HepG2 (cell line): Measurements from ENCODE around the gene SPACDR. TPM values are rescaled to one million over a fixed set of nuclear protein-coding genes. Genes with fewer than 3 reads are reported as not detected.

Experiments
- ATF1 ChIP-seq: IDR thresholded peaks from 2 replicates; pipeline ENCODE4 v1.6.1; 2016; ENCODE audit warnings: mild to moderate bottlenecking, control low read depth
- CEBPB ChIP-seq: IDR thresholded peaks from 2 replicates; pipeline ENCODE4 v1.6.1; 2011; ENCODE audit warnings: low read depth, low read length, improper control_type of control experiment, borderline replicate concordance
- CENPX ChIP-seq: sonication (generic); formaldehyde crosslinking; IDR thresholded peaks from 2 replicates; pipeline ENCODE4 v1.9.0; 2021; ENCODE audit warnings: mild to moderate bottlenecking, missing genetic modification reagents, moderate library complexity
- FOXP1 ChIP-seq, 2 experiments: fragments of 450-650 bp in 1 of 2; IDR thresholded peaks; 2 replicates each; pipeline ENCODE4 v1.6.1; 2017 to 2018; ENCODE audit warnings: antibody characterized with exemption in 1 of 2
- HNRNPH1 ChIP-seq: fragments of 200-400 bp; formaldehyde crosslinking; optimal IDR thresholded peaks from 2 replicates; pipeline ENCODE3; 2017; ENCODE audit warnings: mild to moderate bottlenecking, low read depth, low read length
- KDM2A ChIP-seq: sonication (generic); formaldehyde crosslinking; IDR thresholded peaks from 2 replicates; pipeline ENCODE4 v1.4.0; 2020; ENCODE audit warnings: low read depth, missing genetic modification reagents, borderline replicate concordance
- PHF20 ChIP-seq: sonication (generic); formaldehyde crosslinking; IDR thresholded peaks from 2 replicates; pipeline ENCODE4 v1.5.0; 2020; ENCODE audit warnings: mild to moderate bottlenecking, missing genetic modification reagents
- PLRG1 ChIP-seq: fragments of 450-650 bp; conservative IDR thresholded peaks from 2 replicates; pipeline ENCODE4 v1.6.1; 2016
- TBX3 ChIP-seq: fragments of 450-650 bp; IDR thresholded peaks from 2 replicates; pipeline ENCODE4 v1.6.1; 2017; ENCODE audit warnings: antibody characterized with exemption, mild to moderate bottlenecking, inconsistent platforms, borderline replicate concordance
- ZBTB21 ChIP-seq: sonication (generic); formaldehyde crosslinking; IDR thresholded peaks from 2 replicates; pipeline ENCODE4 v1.4.0; 2020; ENCODE audit warnings: missing genetic modification reagents
- ZC3H4 ChIP-seq: sonication (generic); formaldehyde crosslinking; IDR thresholded peaks from 2 replicates; pipeline ENCODE4 v1.4.0; 2020; ENCODE audit warnings: missing genetic modification reagents, borderline replicate concordance
- ZFX ChIP-seq: sonication (generic); formaldehyde crosslinking; IDR thresholded peaks from 2 replicates; pipeline ENCODE4 v1.4.0; 2020; ENCODE audit warnings: mild to moderate bottlenecking, low read depth, missing genetic modification reagents, moderate library complexity
- ZMYM2 ChIP-seq: sonication (generic); formaldehyde crosslinking; IDR thresholded peaks from 2 replicates; pipeline ENCODE4 v1.8.0; 2022; ENCODE audit warnings: mild to moderate bottlenecking, missing genetic modification reagents
- ZNF121 ChIP-seq: sonication (generic); formaldehyde crosslinking; IDR thresholded peaks from 2 replicates; pipeline ENCODE4 v1.5.0; 2020; ENCODE audit warnings: mild to moderate bottlenecking, missing genetic modification reagents
- ZNF678 ChIP-seq: sonication (generic); formaldehyde crosslinking; IDR thresholded peaks from 2 replicates; pipeline ENCODE4 v1.4.0; 2020; ENCODE audit warnings: mild to moderate bottlenecking, missing genetic modification reagents
- ZNF749 ChIP-seq: sonication (generic); formaldehyde crosslinking; IDR thresholded peaks from 2 replicates; pipeline ENCODE4 v1.8.0; 2022; ENCODE audit warnings: mild to moderate bottlenecking, missing genetic modification reagents, moderate library complexity, borderline replicate concordance
- polyA plus RNA-seq, 8 experiments: library from polyadenylated mRNA; depleted of rRNA in 3 of 8; stranded (reverse) in 7 of 8; unstranded in 1 of 8; fragments of >200 nt; fragmentation: Illumina TruSeq in 4 of 8; extraction: Trizol in 4 of 8; gene quantifications; 2 replicates each; pipeline versions ENCODE4 v1.2.1 to v1.2.3, GENCODE V29; 2011 to 2016; ENCODE audit warnings: low read depth in 4 of 8, missing spikeins in 1 of 8, mixed read lengths in 1 of 8; ENCODE audit not compliant: insufficient read depth in 1 of 8
- total RNA-seq, 5 experiments: library from RNA; depleted of rRNA; stranded (reverse); fragments of >200 nt; fragmentation: Illumina TruSeq; extraction: Trizol; gene quantifications; 2 replicates each; pipeline ENCODE4 v1.2.3, GENCODE V29; 2016; ENCODE audit warnings: low read depth in 1 of 5
- TF ChIP-seq, protein P1 (sequence below): IDR thresholded peaks from 2 replicates; pipeline ENCODE4 v1.6.1; 2016
- TF ChIP-seq, protein P2 (sequence below): sonication (generic); formaldehyde crosslinking; IDR thresholded peaks from 2 replicates; pipeline ENCODE4 v1.5.0; 2020; ENCODE audit warnings: mild to moderate bottlenecking, missing genetic modification reagents
- TF ChIP-seq, protein P3 (sequence below): sonication (generic); formaldehyde crosslinking; IDR thresholded peaks from 2 replicates; pipeline ENCODE4 v1.8.1; 2022; ENCODE audit warnings: low read depth, mild to moderate bottlenecking, missing genetic modification reagents
- TF ChIP-seq, protein P4 (sequence below): sonication (generic); formaldehyde crosslinking; IDR thresholded peaks from 2 replicates; pipeline ENCODE4 v1.4.0; 2020; ENCODE audit warnings: mild to moderate bottlenecking, missing genetic modification reagents
- TF ChIP-seq, protein P5 (sequence below): IDR thresholded peaks from 2 replicates; pipeline ENCODE4 v1.6.1; 2016; ENCODE audit warnings: mild to moderate bottlenecking, missing biosample characterization, missing genetic modification reagents

SPACDR gene
- total and polyA plus RNA-seq, 2 of the 13 experiments (the other 11 are each of a cell fraction or from before 2014, with no cell fraction given) = 0.41 TPM; not detected in 1

DNA sequence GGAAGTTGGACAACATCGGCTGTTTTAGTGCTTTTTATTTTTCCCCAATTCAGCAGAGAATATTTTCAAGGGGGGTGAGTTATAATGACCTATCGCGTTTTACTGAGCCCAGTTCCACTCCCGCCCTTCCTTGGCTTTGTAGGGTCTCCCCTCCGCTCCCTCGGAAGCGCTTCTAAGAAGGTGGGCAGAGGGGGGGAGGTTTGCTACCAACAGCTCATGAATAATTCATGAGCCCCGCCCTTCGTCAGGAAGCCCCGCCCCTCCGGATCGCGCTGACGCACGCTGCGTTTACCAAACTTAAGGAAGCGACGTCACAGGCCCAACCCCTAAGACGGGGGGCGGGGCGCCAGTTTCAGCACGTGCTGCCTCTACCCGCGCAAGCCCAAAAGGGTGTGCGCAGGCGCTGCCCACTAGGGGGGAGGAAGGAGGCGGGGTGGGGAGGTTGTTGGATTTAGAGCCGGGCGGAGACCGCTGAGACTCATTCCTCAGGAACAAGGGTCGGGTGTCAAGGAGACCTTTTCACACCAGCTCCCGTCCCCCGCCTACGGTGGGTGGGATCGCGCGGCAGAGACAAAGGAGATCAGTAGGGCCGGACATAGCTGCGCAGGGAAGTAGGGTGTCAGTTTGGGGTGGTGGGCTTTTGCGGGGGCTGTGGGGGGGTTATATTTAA lies 35.0 kb downstream of the SPACDR start (continued):
- TF ChIP-seq, protein P1, sequence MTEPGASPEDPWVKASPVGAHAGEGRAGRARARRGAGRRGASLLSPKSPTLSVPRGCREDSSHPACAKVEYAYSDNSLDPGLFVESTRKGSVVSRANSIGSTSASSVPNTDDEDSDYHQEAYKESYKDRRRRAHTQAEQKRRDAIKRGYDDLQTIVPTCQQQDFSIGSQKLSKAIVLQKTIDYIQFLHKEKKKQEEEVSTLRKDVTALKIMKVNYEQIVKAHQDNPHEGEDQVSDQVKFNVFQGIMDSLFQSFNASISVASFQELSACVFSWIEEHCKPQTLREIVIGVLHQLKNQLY (CRISPR knock-in tag) = peak; percentile 40; the same call in 1 of the 2 replicates
- TF ChIP-seq, protein P2, sequence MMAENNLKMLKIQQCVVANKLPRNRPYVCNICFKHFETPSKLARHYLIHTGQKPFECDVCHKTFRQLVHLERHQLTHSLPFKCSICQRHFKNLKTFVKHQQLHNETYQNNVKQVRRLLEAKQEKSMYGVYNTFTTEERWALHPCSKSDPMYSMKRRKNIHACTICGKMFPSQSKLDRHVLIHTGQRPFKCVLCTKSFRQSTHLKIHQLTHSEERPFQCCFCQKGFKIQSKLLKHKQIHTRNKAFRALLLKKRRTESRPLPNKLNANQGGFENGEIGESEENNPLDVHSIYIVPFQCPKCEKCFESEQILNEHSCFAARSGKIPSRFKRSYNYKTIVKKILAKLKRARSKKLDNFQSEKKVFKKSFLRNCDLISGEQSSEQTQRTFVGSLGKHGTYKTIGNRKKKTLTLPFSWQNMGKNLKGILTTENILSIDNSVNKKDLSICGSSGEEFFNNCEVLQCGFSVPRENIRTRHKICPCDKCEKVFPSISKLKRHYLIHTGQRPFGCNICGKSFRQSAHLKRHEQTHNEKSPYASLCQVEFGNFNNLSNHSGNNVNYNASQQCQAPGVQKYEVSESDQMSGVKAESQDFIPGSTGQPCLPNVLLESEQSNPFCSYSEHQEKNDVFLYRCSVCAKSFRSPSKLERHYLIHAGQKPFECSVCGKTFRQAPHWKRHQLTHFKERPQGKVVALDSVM = peak; percentile 96
- TF ChIP-seq, protein P3, sequence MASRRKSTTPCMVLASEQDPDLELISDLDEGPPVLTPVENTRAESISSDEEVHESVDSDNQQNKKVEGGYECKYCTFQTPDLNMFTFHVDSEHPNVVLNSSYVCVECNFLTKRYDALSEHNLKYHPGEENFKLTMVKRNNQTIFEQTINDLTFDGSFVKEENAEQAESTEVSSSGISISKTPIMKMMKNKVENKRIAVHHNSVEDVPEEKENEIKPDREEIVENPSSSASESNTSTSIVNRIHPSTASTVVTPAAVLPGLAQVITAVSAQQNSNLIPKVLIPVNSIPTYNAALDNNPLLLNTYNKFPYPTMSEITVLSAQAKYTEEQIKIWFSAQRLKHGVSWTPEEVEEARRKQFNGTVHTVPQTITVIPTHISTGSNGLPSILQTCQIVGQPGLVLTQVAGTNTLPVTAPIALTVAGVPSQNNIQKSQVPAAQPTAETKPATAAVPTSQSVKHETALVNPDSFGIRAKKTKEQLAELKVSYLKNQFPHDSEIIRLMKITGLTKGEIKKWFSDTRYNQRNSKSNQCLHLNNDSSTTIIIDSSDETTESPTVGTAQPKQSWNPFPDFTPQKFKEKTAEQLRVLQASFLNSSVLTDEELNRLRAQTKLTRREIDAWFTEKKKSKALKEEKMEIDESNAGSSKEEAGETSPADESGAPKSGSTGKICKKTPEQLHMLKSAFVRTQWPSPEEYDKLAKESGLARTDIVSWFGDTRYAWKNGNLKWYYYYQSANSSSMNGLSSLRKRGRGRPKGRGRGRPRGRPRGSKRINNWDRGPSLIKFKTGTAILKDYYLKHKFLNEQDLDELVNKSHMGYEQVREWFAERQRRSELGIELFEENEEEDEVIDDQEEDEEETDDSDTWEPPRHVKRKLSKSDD (CRISPR knock-in tag) = no peak; the same call in none of the 2 replicates
- TF ChIP-seq PHF20 (CRISPR knock-in tag) (0 out of 2 replicates have a peak, but pooled peaks have one; percentile 6), ZBTB21 (peak; percentile 93), HNRNPH1 (peak; percentile 78), CEBPB (no peak), ZNF121 (CRISPR knock-in tag) (0 out of 2 replicates have a peak, but pooled peaks have one; percentile 24), PLRG1 (no peak), ATF1 (CRISPR knock-in tag) (peak; percentile 55), ZMYM2 (CRISPR knock-in tag) (no peak), KDM2A (CRISPR knock-in tag) (peak; percentile 70; the same call in 1 of the 2 replicates), CENPX (CRISPR knock-in tag) (no peak), FOXP1 (IDR thresholded peaks at IDR 0.05) (no peak), FOXP1 (CRISPR knock-in tag; IDR thresholded peaks at IDR 0.05) (peak; percentile 49; the same call in 1 of the 2 replicates), ZNF678 (CRISPR knock-in tag) (peak; percentile 28), ZFX (CRISPR knock-in tag) (no peak; the same call in 1 of the 2 replicates), TBX3 (peak; percentile 66; the same call in 1 of the 2 replicates), ZC3H4 (peak; percentile 71; the same call in 1 of the 2 replicates), ZNF749 (0 out of 2 replicates have a peak, but pooled peaks have one; percentile 24)
- TF ChIP-seq, protein P4, sequence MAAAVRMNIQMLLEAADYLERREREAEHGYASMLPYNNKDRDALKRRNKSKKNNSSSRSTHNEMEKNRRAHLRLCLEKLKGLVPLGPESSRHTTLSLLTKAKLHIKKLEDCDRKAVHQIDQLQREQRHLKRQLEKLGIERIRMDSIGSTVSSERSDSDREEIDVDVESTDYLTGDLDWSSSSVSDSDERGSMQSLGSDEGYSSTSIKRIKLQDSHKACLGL (CRISPR knock-in tag) = no peak; the same call in 1 of the 2 replicates
- TF ChIP-seq, protein P5, sequence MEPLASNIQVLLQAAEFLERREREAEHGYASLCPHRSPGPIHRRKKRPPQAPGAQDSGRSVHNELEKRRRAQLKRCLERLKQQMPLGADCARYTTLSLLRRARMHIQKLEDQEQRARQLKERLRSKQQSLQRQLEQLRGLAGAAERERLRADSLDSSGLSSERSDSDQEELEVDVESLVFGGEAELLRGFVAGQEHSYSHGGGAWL (CRISPR knock-in tag) = no peak
